EL (cell line): ENCODE results near the gene XRN1.

Experiments
- DNase-seq: peaks from one replicate; pipeline ENCODE4 v3.0.0-alpha.2; 2016

XRN1 gene

DNA sequence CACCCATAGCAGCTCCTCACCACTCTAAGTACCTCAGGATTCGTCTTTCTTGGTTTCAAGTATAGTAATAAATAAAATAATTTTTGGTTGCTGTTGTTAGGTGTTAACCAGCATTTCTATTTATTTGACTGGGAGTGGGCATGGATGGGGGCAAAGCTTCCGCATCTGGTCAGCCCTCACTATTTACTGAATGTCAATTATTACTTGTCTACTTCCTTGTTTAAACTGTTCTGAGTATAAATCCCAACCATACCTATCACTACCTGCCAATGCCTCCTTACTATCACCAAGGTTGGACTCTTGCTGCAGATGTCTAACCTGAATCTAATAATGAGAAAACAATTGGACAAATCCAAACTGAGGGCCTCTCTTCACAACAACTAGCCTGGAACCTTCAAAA, 180.6 kb downstream of the XRN1 start:
- DNase-seq = no peak

DNA sequence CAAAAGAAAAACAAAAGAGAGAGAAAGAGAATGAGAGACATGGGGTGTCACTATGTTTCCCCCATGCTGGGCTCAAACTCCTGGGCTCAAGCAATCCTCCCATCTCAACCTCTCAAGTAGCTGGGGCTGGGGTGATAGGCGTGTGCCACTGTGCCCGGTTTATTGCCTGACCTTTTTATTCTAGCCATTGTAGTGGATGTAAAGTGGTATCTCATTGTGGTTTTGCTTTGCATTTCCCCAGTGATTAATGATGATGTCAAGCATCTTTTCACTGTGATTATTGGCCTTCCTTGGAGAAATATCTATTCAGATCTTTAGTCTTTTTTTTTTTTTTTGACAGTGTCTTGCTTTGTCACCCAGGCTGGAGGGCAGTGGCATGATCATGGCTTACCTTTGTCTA, 184.7 kb downstream of the XRN1 start:
- DNase-seq = peak; percentile 12

DNA sequence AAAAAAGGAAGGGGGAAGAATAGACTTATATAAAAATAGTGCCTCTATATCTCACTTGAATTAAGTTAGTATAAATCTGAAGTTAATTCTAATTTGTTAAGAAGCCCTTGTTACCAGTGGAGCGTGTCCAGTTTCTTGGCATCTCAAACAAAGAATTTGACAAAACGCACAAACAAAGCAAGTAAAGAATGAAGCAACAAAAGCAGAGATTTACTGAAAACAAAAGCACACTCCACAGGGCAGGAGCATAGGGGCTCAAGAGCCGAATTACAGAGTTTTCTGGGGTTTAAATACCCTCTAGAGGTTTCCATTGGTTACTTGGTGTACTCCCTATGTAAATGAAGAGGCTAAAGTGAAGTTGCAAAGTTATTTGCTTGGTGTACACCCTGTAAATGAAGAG, 188.5 kb downstream of the XRN1 start:
- DNase-seq = no peak

DNA sequence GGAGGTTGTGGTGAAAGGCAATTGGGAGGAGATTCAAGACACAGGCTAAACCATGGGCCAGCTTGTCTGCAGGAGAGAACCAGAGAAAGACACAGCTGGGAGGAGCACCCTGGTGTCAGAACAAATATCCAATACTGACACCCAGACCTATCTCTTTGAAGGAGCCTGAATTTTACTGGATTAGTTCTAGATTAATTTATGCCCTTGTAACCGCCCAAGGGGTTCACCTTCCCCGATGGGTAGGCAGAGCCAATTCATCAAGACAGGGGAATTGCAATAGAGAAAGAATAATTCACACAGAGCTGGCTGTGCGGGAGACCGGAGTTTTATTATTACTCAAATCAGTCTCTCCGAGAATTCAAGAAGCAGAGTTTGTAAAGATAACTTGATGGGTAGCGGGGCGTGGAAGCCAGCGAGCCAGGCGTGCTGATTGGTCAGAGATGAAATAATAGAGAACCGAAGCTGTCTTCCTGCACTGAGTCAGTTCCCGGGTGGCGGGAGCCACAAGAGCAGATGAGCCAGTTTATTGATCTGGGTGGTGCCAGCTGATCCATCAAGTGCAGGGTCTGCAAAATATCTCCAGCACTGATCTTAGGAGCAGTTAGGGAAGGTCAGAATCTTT, 191.0 kb downstream of the XRN1 start:
- no peak for DNase-seq
